GM10266 (cell line): ENCODE results near the gene HS3ST4.

Experiments used
- DNase-seq: peaks from one replicate; pipeline ENCODE4 v3.0.0; 2012; ENCODE audit errors: extremely low spot score
- CTCF ChIP-seq: IDR thresholded peaks from 2 replicates; pipeline ENCODE4 v1.5.1; 2012; ENCODE audit warnings: mild to moderate bottlenecking, low read depth; ENCODE audit not compliant: control insufficient read depth, insufficient read depth; ENCODE audit errors: missing control alignments

The HS3ST4 gene

GRCh38 chr16:26149364-26150190 is 457.8 kb downstream of the HS3ST4 start:
- no peak for TF ChIP-seq CTCF
- no peak for DNase-seq

GRCh38 chr16:26155221-26155620 is 463.5 kb downstream of the HS3ST4 start:
- no peak for DNase-seq
- TF ChIP-seq CTCF = no peak

GRCh38 chr16:26157319-26157718 is 465.6 kb downstream of the HS3ST4 start:
- TF ChIP-seq CTCF = no peak
- DNase-seq = no peak

- TF ChIP-seq CTCF = no peak
Measured at GRCh38 chr16:26158142-26158759, 466.5 kb downstream of the HS3ST4 start.

GRCh38 chr16:26161461-26162180 is 469.9 kb downstream of the HS3ST4 start:
- no peak for DNase-seq
- no peak for TF ChIP-seq CTCF

More at GRCh38 chr16:26158142-26158759, 466.5 kb downstream of the HS3ST4 start:
- DNase-seq = no peak

- TF ChIP-seq CTCF = no peak
- DNase-seq = no peak
Measured at GRCh38 chr16:26169473-26169872, 477.7 kb downstream of the HS3ST4 start.
